Peyer's patch (tissue), 4 donors: ENCODE results near the gene ZDHHC19. TPM values are rescaled to one million over a fixed set of nuclear protein-coding genes. Genes with fewer than 3 reads are reported as not detected.

Experiments
- DNase-seq, 3 donors: peaks; one replicate each; pipeline ENCODE4 v3.0.0-alpha.2; 2017 to 2019
- H3K27ac ChIP-seq, 4 donors: fragments of 200-600 bp; sonication (generic); one replicate each; pipeline ENCODE4 v1.5.1; 2016 to 2019
- H3K27me3 ChIP-seq, 2 donors: fragments of 200-600 bp; sonication (generic); one replicate each; pipeline ENCODE4 v1.5.1; 2019
- H3K36me3 ChIP-seq, 3 donors: fragments of 200-600 bp; sonication (generic); one replicate each; pipeline ENCODE4 v1.5.1; 2016 to 2019
- H3K4me1 ChIP-seq, 4 donors: fragments of 200-600 bp; sonication (generic); one replicate each; pipeline ENCODE4 v1.5.1; 2016 to 2019
- H3K4me3 ChIP-seq, 4 donors: fragments of 200-600 bp; sonication (generic); 1 replicate in 3 of 4; 2 replicates in 1 of 4; pipeline ENCODE4 v1.5.1; 2016 to 2019; ENCODE audit warnings: mild to moderate bottlenecking in 1 of 4
- H3K9me3 ChIP-seq, 4 donors: fragments of 200-600 bp; sonication (generic); one replicate each; pipeline ENCODE4 v1.5.1; 2016 to 2019; ENCODE audit warnings: mild to moderate bottlenecking in 1 of 4
- CTCF ChIP-seq, 6 experiments: fragments of 450-650 bp in 4 of 6; fragments of 200-600 bp in 2 of 6; sonication (generic) in 1 of 6; IDR thresholded peaks; one replicate each; pipeline ENCODE4 v1.5.1; 2017 to 2019; ENCODE audit warnings: antibody characterized with exemption in 6 of 6, mild to moderate bottlenecking in 3 of 6, moderate library complexity in 1 of 6
- POLR2A ChIP-seq, 2 donors: fragments of 450-650 bp; IDR thresholded peaks; one replicate each; pipeline ENCODE4 v1.5.1; 2017; ENCODE audit warnings: antibody characterized with exemption in 2 of 2, mild to moderate bottlenecking in 2 of 2, moderate library complexity in 2 of 2
- total RNA-seq, 4 donors: library from RNA; depleted of rRNA; stranded (reverse); fragments of >200 nt; gene quantifications; one replicate each; pipeline ENCODE4 v1.1.0, GENCODE V29; 2016

Gene ZDHHC19
- total RNA-seq, 4 donors from 2014 or later = not detected

GRCh38 chr3:196220587-196220986 lies 9.4 kb upstream of the ZDHHC19 start:
- peak in 1 of 3 donors; percentile 48 for DNase-seq
- no peak for TF ChIP-seq POLR2A (IDR thresholded peaks at IDR 0.05)
- no peak for TF ChIP-seq CTCF (IDR thresholded peaks at IDR 0.05)

DNA sequence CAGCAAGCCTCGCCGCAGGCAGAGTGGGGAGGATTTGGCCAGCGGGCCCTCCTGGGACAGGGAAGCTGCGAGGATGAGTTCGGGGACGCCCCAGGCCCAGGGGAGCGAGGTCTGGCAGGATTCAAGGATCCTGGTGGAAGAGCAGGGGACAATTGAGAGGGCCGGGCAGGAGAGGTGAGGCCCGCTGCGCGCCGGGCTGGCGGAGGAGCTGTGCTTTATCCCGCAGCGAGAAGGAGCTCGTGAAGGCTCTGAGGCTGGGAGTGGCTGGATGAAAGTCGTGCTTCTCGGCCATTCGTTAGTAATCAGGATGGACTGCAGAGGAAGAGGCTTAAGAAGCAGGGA lies 8.7 kb upstream of the ZDHHC19 start:
- DNase-seq = peak in 1 of 3 donors; percentile 43
- Histone ChIP-seq H3K9me3 (no peaks in the 10 kb centered on the region), H3K27ac (peak overlapping the region in 2 of 4 donors; percentile 36 to 54), H3K4me1 (peaks cover 0 to 34% (median 0%) of the 10 kb centered on the region in 4 donors), H3K36me3 (no peaks in the 10 kb centered on the region), H3K27me3 (no peaks in the 10 kb centered on the region), H3K4me3 (peak overlapping the region in 1 of 4 donors; percentile 57)
- TF ChIP-seq POLR2A (IDR thresholded peaks at IDR 0.05) (no peak), CTCF (IDR thresholded peaks at IDR 0.05) (no peak)

More at GRCh38 chr3:196220587-196220986, 9.4 kb upstream of the ZDHHC19 start:
- no peak overlapping the region for H3K4me3 ChIP-seq
- peaks cover 0 to 28% (median 0%) of the 10 kb centered on the region in 4 donors for H3K4me1 ChIP-seq
- no peak overlapping the region for H3K27ac ChIP-seq
- no peaks in the 10 kb centered on the region for H3K36me3 ChIP-seq
- no peaks in the 10 kb centered on the region for H3K27me3 ChIP-seq
- H3K9me3 ChIP-seq = no peaks in the 10 kb centered on the region

GRCh38 chr3:196219194-196219969 lies 8.2 kb upstream of the ZDHHC19 start:
- peak overlapping the region; percentile 23 to 57 (median 34) for H3K4me3 ChIP-seq
- H3K27me3 ChIP-seq = no peaks in the 10 kb centered on the region
- peaks cover 0 to 36% (median 0%) of the 10 kb centered on the region in 4 donors for H3K4me1 ChIP-seq
- H3K9me3 ChIP-seq = no peaks in the 10 kb centered on the region
- no peaks in the 10 kb centered on the region for H3K36me3 ChIP-seq
- peak overlapping the region in 2 of 4 donors; percentile 36 to 54 for H3K27ac ChIP-seq
- peak in 2 of 3 donors; percentile 58 to 75 for DNase-seq
- TF ChIP-seq CTCF (IDR thresholded peaks at IDR 0.05) = no peak
- no peak for TF ChIP-seq POLR2A (IDR thresholded peaks at IDR 0.05)

DNA sequence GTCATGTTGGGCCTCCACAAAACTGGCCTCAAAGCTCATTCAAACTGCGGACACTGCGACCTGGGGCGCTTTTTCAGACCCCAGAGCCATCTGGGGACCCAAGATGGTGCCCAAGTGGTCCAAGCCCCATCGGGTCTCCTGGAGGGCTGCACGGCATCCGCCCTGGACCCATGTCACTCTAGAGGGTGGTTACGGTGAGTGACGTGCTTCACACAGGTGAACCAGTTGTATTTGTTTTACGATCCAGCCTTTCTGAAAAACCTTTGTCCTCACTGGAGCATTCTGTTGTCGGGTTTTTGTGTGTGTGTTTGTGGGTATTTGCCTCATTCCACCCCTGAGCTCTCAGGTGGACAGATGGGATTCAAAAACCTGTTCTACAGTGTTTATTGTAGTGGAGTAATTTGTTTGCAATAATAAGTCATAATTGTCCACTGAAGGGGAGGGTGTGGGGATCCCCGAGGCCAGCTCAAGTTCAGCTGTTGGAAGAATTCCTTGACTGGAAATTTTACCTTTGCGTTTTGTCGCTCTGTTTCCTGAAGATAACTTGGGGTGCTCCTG lies 7.0 kb upstream of the ZDHHC19 start:
- no peaks in the 10 kb centered on the region for H3K9me3 ChIP-seq
- no peaks in the 10 kb centered on the region for H3K36me3 ChIP-seq
- TF ChIP-seq CTCF (IDR thresholded peaks at IDR 0.05) (no peak), POLR2A (IDR thresholded peaks at IDR 0.05) (no peak)
- no peaks in the 10 kb centered on the region for H3K27me3 ChIP-seq
- peak overlapping the region in 2 of 4 donors; percentile 44 to 57 for H3K4me3 ChIP-seq
- H3K4me1 ChIP-seq = peaks cover 0 to 42% (median 0%) of the 10 kb centered on the region in 4 donors
- H3K27ac ChIP-seq = peak overlapping the region in 1 of 4 donors; percentile 47
- DNase-seq = no peak

GRCh38 chr3:196217307-196218154 lies 6.3 kb upstream of the ZDHHC19 start:
- Histone ChIP-seq H3K4me3 (peak overlapping the region in 3 of 4 donors; percentile 28 to 66 (median 57)), H3K4me1 (peaks cover 0 to 42% (median 0%) of the 10 kb centered on the region in 4 donors), H3K27ac (peak overlapping the region in 3 of 4 donors; percentile 73 to 91 (median 89)), H3K9me3 (no peaks in the 10 kb centered on the region), H3K27me3 (no peaks in the 10 kb centered on the region), H3K36me3 (no peaks in the 10 kb centered on the region)
- TF ChIP-seq CTCF (IDR thresholded peaks at IDR 0.05) (no peak), POLR2A (IDR thresholded peaks at IDR 0.05) (no peak)
- DNase-seq = no peak
